ENCODE results near the gene ACTR6.
"Not testable (repeated sequence)": the region's sequence is repeated elsewhere in the genome, so short reads cannot be mapped to it uniquely, and the experiment has no call there.

Gene ACTR6

DNA sequence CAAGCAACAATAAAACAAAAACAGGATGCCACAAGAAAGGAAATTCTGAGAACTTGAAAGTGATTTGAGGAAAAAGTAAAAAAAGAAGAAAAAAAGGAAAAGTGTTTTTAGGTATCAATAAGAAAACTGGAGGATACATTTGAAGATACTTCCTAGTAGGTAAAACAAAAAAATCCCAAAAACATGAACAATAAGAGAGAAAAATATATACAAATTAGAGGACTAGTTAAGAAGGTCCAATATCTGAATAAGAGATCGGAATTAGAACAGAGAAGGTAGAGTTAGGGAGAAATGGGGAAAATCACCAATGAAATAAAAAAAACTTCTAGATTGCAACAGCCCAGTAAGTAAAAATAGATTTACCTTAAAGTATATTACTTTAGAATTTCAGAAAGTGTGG lies 57.5 kb downstream of the ACTR6 start:
- TF ChIP-seq, protein P1, sequence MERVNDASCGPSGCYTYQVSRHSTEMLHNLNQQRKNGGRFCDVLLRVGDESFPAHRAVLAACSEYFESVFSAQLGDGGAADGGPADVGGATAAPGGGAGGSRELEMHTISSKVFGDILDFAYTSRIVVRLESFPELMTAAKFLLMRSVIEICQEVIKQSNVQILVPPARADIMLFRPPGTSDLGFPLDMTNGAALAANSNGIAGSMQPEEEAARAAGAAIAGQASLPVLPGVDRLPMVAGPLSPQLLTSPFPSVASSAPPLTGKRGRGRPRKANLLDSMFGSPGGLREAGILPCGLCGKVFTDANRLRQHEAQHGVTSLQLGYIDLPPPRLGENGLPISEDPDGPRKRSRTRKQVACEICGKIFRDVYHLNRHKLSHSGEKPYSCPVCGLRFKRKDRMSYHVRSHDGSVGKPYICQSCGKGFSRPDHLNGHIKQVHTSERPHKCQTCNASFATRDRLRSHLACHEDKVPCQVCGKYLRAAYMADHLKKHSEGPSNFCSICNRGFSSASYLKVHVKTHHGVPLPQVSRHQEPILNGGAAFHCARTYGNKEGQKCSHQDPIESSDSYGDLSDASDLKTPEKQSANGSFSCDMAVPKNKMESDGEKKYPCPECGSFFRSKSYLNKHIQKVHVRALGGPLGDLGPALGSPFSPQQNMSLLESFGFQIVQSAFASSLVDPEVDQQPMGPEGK (CRISPR knock-in tag; IDR thresholded peaks at IDR 0.05; ENCODE audit: borderline replicate concordance) = no peak
- TF ChIP-seq GLIS3 (CRISPR knock-in tag; IDR thresholded peaks at IDR 0.05) = no peak
- TF ChIP-seq ZFP30 (CRISPR knock-in tag; IDR thresholded peaks at IDR 0.05) = no peak
- TF ChIP-seq, protein P2, sequence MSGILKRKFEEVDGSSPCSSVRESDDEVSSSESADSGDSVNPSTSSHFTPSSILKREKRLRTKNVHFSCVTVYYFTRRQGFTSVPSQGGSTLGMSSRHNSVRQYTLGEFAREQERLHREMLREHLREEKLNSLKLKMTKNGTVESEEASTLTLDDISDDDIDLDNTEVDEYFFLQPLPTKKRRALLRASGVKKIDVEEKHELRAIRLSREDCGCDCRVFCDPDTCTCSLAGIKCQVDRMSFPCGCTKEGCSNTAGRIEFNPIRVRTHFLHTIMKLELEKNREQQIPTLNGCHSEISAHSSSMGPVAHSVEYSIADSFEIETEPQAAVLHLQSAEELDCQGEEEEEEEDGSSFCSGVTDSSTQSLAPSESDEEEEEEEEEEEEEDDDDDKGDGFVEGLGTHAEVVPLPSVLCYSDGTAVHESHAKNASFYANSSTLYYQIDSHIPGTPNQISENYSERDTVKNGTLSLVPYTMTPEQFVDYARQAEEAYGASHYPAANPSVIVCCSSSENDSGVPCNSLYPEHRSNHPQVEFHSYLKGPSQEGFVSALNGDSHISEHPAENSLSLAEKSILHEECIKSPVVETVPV (CRISPR knock-in tag; IDR thresholded peaks at IDR 0.05) = no peak
- TF ChIP-seq RARB (CRISPR knock-in tag; IDR thresholded peaks at IDR 0.05) = no peak
- TF ChIP-seq, protein P3, sequence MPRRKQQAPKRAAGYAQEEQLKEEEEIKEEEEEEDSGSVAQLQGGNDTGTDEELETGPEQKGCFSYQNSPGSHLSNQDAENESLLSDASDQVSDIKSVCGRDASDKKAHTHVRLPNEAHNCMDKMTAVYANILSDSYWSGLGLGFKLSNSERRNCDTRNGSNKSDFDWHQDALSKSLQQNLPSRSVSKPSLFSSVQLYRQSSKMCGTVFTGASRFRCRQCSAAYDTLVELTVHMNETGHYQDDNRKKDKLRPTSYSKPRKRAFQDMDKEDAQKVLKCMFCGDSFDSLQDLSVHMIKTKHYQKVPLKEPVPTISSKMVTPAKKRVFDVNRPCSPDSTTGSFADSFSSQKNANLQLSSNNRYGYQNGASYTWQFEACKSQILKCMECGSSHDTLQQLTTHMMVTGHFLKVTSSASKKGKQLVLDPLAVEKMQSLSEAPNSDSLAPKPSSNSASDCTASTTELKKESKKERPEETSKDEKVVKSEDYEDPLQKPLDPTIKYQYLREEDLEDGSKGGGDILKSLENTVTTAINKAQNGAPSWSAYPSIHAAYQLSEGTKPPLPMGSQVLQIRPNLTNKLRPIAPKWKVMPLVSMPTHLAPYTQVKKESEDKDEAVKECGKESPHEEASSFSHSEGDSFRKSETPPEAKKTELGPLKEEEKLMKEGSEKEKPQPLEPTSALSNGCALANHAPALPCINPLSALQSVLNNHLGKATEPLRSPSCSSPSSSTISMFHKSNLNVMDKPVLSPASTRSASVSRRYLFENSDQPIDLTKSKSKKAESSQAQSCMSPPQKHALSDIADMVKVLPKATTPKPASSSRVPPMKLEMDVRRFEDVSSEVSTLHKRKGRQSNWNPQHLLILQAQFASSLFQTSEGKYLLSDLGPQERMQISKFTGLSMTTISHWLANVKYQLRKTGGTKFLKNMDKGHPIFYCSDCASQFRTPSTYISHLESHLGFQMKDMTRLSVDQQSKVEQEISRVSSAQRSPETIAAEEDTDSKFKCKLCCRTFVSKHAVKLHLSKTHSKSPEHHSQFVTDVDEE (CRISPR knock-in tag; IDR thresholded peaks at IDR 0.05) = no peak
- TF ChIP-seq BACH2 (CRISPR knock-in tag; IDR thresholded peaks at IDR 0.05; ENCODE audit: borderline replicate concordance) = no peak
- TF ChIP-seq, protein P4, sequence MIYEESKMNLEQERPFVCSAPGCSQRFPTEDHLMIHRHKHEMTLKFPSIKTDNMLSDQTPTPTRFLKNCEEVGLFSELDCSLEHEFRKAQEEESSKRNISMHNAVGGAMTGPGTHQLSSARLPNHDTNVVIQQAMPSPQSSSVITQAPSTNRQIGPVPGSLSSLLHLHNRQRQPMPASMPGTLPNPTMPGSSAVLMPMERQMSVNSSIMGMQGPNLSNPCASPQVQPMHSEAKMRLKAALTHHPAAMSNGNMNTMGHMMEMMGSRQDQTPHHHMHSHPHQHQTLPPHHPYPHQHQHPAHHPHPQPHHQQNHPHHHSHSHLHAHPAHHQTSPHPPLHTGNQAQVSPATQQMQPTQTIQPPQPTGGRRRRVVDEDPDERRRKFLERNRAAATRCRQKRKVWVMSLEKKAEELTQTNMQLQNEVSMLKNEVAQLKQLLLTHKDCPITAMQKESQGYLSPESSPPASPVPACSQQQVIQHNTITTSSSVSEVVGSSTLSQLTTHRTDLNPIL (CRISPR knock-in tag; IDR thresholded peaks at IDR 0.05; ENCODE audit: low read depth) = no peak
- no peak for ATAC-seq

DNA sequence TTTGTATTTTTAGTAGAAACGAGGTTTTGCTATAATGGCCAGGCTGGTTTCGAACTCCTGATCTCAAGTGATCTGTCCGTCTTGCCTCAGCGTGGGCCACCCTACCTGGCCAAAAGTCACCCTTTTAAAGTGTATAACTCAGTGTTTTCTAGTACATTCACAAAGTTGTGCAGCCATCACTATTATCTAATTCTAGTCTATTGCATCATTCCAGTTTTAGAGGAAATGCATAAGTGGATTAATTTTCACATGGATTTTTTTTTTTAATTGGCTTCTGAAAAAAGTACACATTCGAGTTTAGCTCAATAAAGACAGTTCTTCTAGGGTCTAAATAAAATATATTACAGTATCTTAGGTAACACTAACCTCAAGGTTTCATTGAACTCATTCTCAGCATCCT lies 62.5 kb downstream of the ACTR6 start:
- no peak for TF ChIP-seq TCF4 (CRISPR knock-in tag; IDR thresholded peaks at IDR 0.05; ENCODE audit: borderline replicate concordance)
- TF ChIP-seq, protein P4 (CRISPR knock-in tag; IDR thresholded peaks at IDR 0.05; ENCODE audit: low read depth) = no peak
- TF ChIP-seq BACH2 (CRISPR knock-in tag; IDR thresholded peaks at IDR 0.05; ENCODE audit: borderline replicate concordance) = no peak
- no peak for TF ChIP-seq ZNF70 (CRISPR knock-in tag; IDR thresholded peaks at IDR 0.05)
- TF ChIP-seq ISL1 (CRISPR knock-in tag; IDR thresholded peaks at IDR 0.05) = no peak
- TF ChIP-seq ZNF8 (CRISPR knock-in tag; IDR thresholded peaks at IDR 0.05) = no peak
- TF ChIP-seq ZFP30 (CRISPR knock-in tag; IDR thresholded peaks at IDR 0.05) = no peak
- TF ChIP-seq TOX (CRISPR knock-in tag; IDR thresholded peaks at IDR 0.05; ENCODE audit: borderline replicate concordance) = no peak
- TF ChIP-seq, protein P1 (CRISPR knock-in tag; IDR thresholded peaks at IDR 0.05; ENCODE audit: borderline replicate concordance) = no peak
- ATAC-seq = no peak

DNA sequence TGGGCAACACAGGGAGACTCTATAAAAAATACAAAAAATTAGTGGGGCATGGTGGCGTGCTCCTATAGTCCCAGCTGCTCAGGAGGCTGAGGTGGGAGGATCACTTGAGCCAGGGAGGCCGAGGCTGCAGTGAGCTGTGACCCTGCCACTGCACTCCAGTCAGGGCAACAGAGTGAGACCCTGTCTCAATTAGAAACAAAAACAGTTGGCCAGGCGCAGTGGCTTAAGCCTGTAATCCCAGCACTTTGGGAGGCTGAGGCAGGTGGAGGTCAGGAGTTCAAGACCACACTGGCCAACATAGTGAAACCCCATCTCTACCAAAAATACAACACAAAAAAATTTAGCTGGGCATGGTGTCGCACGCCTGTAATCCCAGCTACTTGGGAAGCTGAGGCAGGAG lies 64.5 kb downstream of the ACTR6 start:
- ATAC-seq = not testable (repeated sequence)

DNA sequence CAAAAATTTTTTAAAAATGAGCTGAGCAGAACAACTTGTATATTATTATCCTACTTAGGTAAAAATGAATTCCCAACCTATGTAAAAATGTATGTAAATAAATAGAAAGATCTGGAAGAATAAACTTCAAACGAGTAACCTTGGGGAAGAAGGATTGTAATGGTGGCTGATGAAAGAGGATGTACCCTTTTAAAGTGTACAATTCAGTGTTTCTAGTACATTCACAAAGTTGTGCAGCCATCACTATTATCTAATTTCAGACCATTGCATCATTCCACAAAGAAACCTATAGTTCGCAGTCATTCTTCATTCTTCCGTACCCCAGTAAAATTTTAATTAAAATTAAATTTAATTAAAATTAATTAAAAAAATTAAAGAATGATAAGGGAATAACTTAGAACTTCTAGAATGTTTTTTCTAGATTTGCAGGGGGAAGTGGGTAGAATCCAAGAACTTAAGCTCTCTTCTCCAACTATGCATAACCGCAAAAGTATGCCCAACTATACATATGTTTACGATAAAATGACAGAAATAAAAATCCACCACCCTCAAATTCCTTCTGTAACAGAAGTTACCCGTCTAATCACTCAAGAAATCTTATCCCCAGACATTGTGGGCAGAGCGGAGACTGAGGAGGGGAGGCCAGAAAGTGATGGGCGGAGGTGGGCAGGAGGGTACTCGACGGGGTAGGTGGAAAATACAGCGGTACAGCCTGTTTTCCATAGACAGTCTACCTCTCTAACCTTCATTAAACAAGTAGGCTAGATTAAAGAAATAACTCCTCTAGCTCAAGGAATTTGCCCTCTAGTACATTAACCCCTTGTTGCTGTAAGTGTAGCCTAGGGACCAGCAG lies 65.3 kb downstream of the ACTR6 start:
- peak; percentile 2; the same call in 2 of the 3 replicates for ATAC-seq
- no peak for TF ChIP-seq BACH2 (CRISPR knock-in tag; IDR thresholded peaks at IDR 0.05; ENCODE audit: borderline replicate concordance)
- TF ChIP-seq TOX (CRISPR knock-in tag; IDR thresholded peaks at IDR 0.05; ENCODE audit: borderline replicate concordance) = no peak
- TF ChIP-seq ZNF70 (CRISPR knock-in tag; IDR thresholded peaks at IDR 0.05) = no peak
- TF ChIP-seq SNAI2 (CRISPR knock-in tag; IDR thresholded peaks at IDR 0.05) = no peak
- TF ChIP-seq, protein P5, sequence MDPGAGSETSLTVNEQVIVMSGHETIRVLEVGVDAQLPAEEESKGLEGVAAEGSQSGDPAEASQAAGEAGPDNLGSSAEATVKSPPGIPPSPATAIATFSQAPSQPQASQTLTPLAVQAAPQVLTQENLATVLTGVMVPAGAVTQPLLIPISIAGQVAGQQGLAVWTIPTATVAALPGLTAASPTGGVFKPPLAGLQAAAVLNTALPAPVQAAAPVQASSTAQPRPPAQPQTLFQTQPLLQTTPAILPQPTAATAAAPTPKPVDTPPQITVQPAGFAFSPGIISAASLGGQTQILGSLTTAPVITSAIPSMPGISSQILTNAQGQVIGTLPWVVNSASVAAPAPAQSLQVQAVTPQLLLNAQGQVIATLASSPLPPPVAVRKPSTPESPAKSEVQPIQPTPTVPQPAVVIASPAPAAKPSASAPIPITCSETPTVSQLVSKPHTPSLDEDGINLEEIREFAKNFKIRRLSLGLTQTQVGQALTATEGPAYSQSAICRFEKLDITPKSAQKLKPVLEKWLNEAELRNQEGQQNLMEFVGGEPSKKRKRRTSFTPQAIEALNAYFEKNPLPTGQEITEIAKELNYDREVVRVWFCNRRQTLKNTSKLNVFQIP (CRISPR knock-in tag; IDR thresholded peaks at IDR 0.05; ENCODE audit: borderline replicate concordance, low read depth) = no peak
- TF ChIP-seq PPARA (CRISPR knock-in tag; IDR thresholded peaks at IDR 0.05; ENCODE audit: borderline replicate concordance) = no peak
- no peak for TF ChIP-seq TCF4 (CRISPR knock-in tag; IDR thresholded peaks at IDR 0.05; ENCODE audit: borderline replicate concordance)
- no peak for TF ChIP-seq ESRRG (CRISPR knock-in tag; IDR thresholded peaks at IDR 0.05)
- TF ChIP-seq, protein P4 (CRISPR knock-in tag; IDR thresholded peaks at IDR 0.05; ENCODE audit: low read depth) = no peak
- no peak for TF ChIP-seq ZNF8 (CRISPR knock-in tag; IDR thresholded peaks at IDR 0.05)
- no peak for TF ChIP-seq RARB (CRISPR knock-in tag; IDR thresholded peaks at IDR 0.05)
